ENCODE data around the gene FBXL19. TPM values are rescaled to one million over a fixed set of nuclear protein-coding genes. Genes with fewer than 3 reads are reported as not detected.

The FBXL19 gene
- total and polyA plus RNA-seq, 2 of the 13 experiments (the other 11 are each of a cell fraction or from before 2014, with no cell fraction given) = 6.0 to 13.7 TPM

DNA sequence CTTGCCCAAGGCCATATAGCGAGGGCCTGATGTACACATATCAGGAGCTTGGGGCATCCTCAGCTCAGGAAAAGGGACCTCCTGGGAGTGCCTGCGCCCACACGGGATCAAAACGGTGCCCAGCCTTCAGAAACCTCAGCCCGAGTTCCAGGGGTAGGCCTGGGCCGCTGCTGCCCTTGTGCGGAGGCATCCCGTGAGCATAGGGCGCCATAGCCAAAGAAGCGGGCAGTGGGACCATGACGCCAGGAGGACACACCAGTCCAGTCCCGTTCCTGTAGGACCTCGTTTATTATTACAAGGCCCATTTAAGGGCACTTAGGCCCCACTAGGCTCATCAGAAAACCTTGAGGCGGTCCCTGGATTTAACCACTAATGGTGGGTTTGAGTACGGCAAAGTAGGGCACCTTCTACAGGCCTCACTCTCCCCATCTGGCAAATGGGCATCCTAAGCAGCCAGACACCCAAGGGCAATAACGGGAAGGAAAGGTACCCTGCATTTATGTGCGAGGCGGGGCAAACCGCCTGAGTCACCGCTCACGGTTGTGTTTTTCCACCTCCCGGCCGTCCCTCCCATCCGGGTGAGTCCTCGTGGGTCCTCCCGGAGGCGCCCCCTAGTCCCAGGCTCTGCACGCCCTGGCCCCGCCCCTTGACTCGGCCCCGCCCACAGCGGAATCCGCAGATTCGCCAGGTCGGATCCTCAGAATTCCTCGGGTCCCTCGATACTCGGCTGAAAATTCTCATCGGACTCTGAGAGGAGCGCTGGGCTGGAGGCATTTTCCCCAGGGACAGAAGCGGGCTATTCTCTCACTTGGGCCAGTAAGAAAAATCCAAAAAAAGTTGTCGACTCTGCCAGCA is 33.5 kb downstream of the FBXL19 start (continued):
- TF ChIP-seq ZNF687 (CRISPR knock-in tag; IDR thresholded peaks at IDR 0.05) (peak; percentile 70; the same call in 1 of the 2 replicates), ZNF674 (CRISPR knock-in tag; IDR thresholded peaks at IDR 0.05; ENCODE audit: low read depth) (peak; percentile 29; the same call in 1 of the 2 replicates), CHD2 (IDR thresholded peaks at IDR 0.05; ENCODE audit: low read depth, low read length) (no peak), ZMYM4 (CRISPR knock-in tag; IDR thresholded peaks at IDR 0.05) (0 out of 2 replicates have a peak, but pooled peaks have one; percentile 43), TFDP2 (CRISPR knock-in tag; IDR thresholded peaks at IDR 0.05) (peak; percentile 30), BRCA1 (CRISPR knock-in tag; IDR thresholded peaks at IDR 0.05) (peak; percentile 73; the same call in 1 of the 2 replicates), NFYC (CRISPR knock-in tag; IDR thresholded peaks at IDR 0.05) (no peak), ZNF597 (CRISPR knock-in tag; IDR thresholded peaks at IDR 0.05) (no peak), ZNF816 (CRISPR knock-in tag; IDR thresholded peaks at IDR 0.05; ENCODE audit: borderline replicate concordance) (0 out of 2 replicates have a peak, but pooled peaks have one; percentile 71), ATF5 (CRISPR knock-in tag; IDR thresholded peaks at IDR 0.05; ENCODE audit: low read depth) (0 out of 2 replicates have a peak, but pooled peaks have one; percentile 29), NFYB (CRISPR knock-in tag; IDR thresholded peaks at IDR 0.05) (no peak; the same call in 1 of the 2 replicates)
- TF ChIP-seq, protein P1, sequence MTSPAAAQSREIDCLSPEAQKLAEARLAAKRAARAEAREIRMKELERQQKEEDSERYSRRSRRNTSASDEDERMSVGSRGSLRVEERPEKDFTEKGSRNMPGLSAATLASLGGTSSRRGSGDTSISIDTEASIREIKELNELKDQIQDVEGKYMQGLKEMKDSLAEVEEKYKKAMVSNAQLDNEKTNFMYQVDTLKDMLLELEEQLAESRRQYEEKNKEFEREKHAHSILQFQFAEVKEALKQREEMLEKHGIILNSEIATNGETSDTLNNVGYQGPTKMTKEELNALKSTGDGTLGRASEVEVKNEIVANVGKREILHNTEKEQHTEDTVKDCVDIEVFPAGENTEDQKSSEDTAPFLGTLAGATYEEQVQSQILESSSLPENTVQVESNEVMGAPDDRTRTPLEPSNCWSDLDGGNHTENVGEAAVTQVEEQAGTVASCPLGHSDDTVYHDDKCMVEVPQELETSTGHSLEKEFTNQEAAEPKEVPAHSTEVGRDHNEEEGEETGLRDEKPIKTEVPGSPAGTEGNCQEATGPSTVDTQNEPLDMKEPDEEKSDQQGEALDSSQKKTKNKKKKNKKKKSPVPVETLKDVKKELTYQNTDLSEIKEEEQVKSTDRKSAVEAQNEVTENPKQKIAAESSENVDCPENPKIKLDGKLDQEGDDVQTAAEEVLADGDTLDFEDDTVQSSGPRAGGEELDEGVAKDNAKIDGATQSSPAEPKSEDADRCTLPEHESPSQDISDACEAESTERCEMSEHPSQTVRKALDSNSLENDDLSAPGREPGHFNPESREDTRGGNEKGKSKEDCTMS (CRISPR knock-in tag; conservative IDR thresholded peaks at IDR 0.05) = no peak

Measured in HepG2 (cell line).